ENCODE measurements around the gene SEMA5A. TPM values are rescaled to one million over a fixed set of nuclear protein-coding genes. Genes with fewer than 3 reads are reported as not detected.

Gene SEMA5A
- polyA plus RNA-seq, 4 donors, result 13.2 to 39.5 (median 36.3) TPM

- DNase-seq (ENCODE audit: low read depth in 4 of 4, low spot score in 3 of 4), result no peak
These were observed 405.2 kb downstream of the SEMA5A start for GRCh38 chr5:9140711-9141110.

GRCh38 chr5:9140202-9140601 is 405.7 kb downstream of the SEMA5A start:
- no peak for DNase-seq (ENCODE audit: low read depth in 4 of 4, low spot score in 3 of 4)

- no peak for DNase-seq (ENCODE audit: low read depth in 4 of 4, low spot score in 3 of 4)
These were observed 406.5 kb downstream of the SEMA5A start for GRCh38 chr5:9139344-9139743.

- no peak for DNase-seq (ENCODE audit: low read depth in 4 of 4, low spot score in 3 of 4)
These were observed 417.7 kb downstream of the SEMA5A start for GRCh38 chr5:9128136-9128535.

- no peak for DNase-seq (ENCODE audit: low read depth in 4 of 4, low spot score in 3 of 4)
These were observed 419.4 kb downstream of the SEMA5A start for GRCh38 chr5:9126490-9126889.

- no peak for DNase-seq (ENCODE audit: low read depth in 4 of 4, low spot score in 3 of 4)
These were observed 420.0 kb downstream of the SEMA5A start for GRCh38 chr5:9125852-9126251.

- DNase-seq (ENCODE audit: low read depth in 4 of 4, low spot score in 3 of 4), result no peak
These were observed 421.0 kb downstream of the SEMA5A start for GRCh38 chr5:9124838-9125237.

- no peak for DNase-seq (ENCODE audit: low read depth in 4 of 4, low spot score in 3 of 4)
These were observed 421.8 kb downstream of the SEMA5A start for GRCh38 chr5:9124071-9124470.

- no peak for DNase-seq (ENCODE audit: low read depth in 4 of 4, low spot score in 3 of 4)
These were observed 423.3 kb downstream of the SEMA5A start for GRCh38 chr5:9122528-9122927.

GRCh38 chr5:9121597-9121996 is 424.3 kb downstream of the SEMA5A start:
- DNase-seq (ENCODE audit: low read depth in 4 of 4, low spot score in 3 of 4), result no peak

GRCh38 chr5:9118852-9119251 is 427.0 kb downstream of the SEMA5A start:
- DNase-seq (ENCODE audit: low read depth in 4 of 4, low spot score in 3 of 4), result no peak

- DNase-seq (ENCODE audit: low read depth in 4 of 4, low spot score in 3 of 4), result no peak
These were observed 430.8 kb downstream of the SEMA5A start for GRCh38 chr5:9115093-9115492.

- no peak for DNase-seq (ENCODE audit: low read depth in 4 of 4, low spot score in 3 of 4)
These were observed 433.2 kb downstream of the SEMA5A start for GRCh38 chr5:9112520-9113291.

- no peak for DNase-seq (ENCODE audit: low read depth in 4 of 4, low spot score in 3 of 4)
These were observed 437.7 kb downstream of the SEMA5A start for GRCh38 chr5:9108162-9108561.

GRCh38 chr5:9105851-9106250 is 440.0 kb downstream of the SEMA5A start:
- DNase-seq (ENCODE audit: low read depth in 4 of 4, low spot score in 3 of 4), result no peak

GRCh38 chr5:9104571-9105339 is 441.1 kb downstream of the SEMA5A start:
- DNase-seq (ENCODE audit: low read depth in 4 of 4, low spot score in 3 of 4), result no peak

GRCh38 chr5:9103290-9103689 is 442.6 kb downstream of the SEMA5A start:
- DNase-seq (ENCODE audit: low read depth in 4 of 4, low spot score in 3 of 4), result no peak

- no peak for DNase-seq (ENCODE audit: low read depth in 4 of 4, low spot score in 3 of 4)
These were observed 446.2 kb downstream of the SEMA5A start for GRCh38 chr5:9099689-9100088.

- DNase-seq (ENCODE audit: low read depth in 4 of 4, low spot score in 3 of 4), result no peak
These were observed 446.9 kb downstream of the SEMA5A start for GRCh38 chr5:9098990-9099389.

GRCh38 chr5:9094582-9094981 is 451.3 kb downstream of the SEMA5A start:
- DNase-seq (ENCODE audit: low read depth in 4 of 4, low spot score in 3 of 4), result no peak

GRCh38 chr5:9091896-9092662 is 453.8 kb downstream of the SEMA5A start:
- DNase-seq (ENCODE audit: low read depth in 4 of 4, low spot score in 3 of 4), result no peak
